Tibial artery (tissue), 4 donors: ENCODE data around the gene LPP.

Experiments
- DNase-seq, 2 donors: peaks; one replicate each; pipeline ENCODE4 v3.0.0-alpha.2; 2019
- H3K27ac ChIP-seq, 2 donors: fragments of 200-600 bp; sonication (generic) in 1 of 2; 1 replicate in 1 of 2; 2 replicates in 1 of 2; pipeline ENCODE4 v1.5.1; 2018 to 2019; ENCODE audit warnings: mild to moderate bottlenecking in 1 of 2
- H3K27me3 ChIP-seq, 2 donors: fragments of 200-600 bp; sonication (generic) in 1 of 2; one replicate each; pipeline versions ENCODE4 v1.5.1 to v1.6.0; 2016 to 2019
- H3K36me3 ChIP-seq, 3 donors: fragments of 200-600 bp; sonication (generic) in 2 of 3; one replicate each; pipeline ENCODE4 v1.5.1; 2016 to 2019; ENCODE audit warnings: mild to moderate bottlenecking in 2 of 3
- H3K4me1 ChIP-seq, 4 donors: fragments of 200-600 bp; sonication (generic) in 2 of 4; 1 replicate in 3 of 4; 2 replicates in 1 of 4; pipeline ENCODE4 v1.5.1; 2016 to 2019
- H3K4me3 ChIP-seq, 2 donors: fragments of 200-600 bp; sonication (generic) in 1 of 2; 1 replicate in 1 of 2; 2 replicates in 1 of 2; pipeline ENCODE4 v1.5.1; 2018 to 2019; ENCODE audit warnings: mild to moderate bottlenecking in 2 of 2
- H3K9me3 ChIP-seq, 3 donors: fragments of 200-600 bp; sonication (generic) in 1 of 3; one replicate each; pipeline ENCODE4 v1.5.1; 2016 to 2019
- CTCF ChIP-seq, 2 experiments: fragments of 200-600 bp in 1 of 2; fragments of 450-650 bp in 1 of 2; IDR thresholded peaks; one replicate each; pipeline ENCODE4 v1.5.1; 2017 to 2019; ENCODE audit warnings: antibody characterized with exemption in 2 of 2, mild to moderate bottlenecking in 1 of 2, moderate library complexity in 1 of 2
- intact Hi-C: fragments of 100-400 bp; cut with DNase I; formaldehyde crosslinking; loops from one replicate; pipeline ENCODE4 v1.15.0; 2023; ENCODE audit warnings: low total_unique reads

LPP gene

GRCh38 chr3:188468196-188468595 lies 314.2 kb downstream of the LPP start:
- no peaks in the 10 kb centered on the region for H3K9me3 ChIP-seq
- DNase-seq = no peak
- no peak for TF ChIP-seq CTCF (IDR thresholded peaks at IDR 0.05)
- H3K27me3 ChIP-seq = no peaks in the 10 kb centered on the region
- H3K36me3 ChIP-seq = no peaks in the 10 kb centered on the region
- H3K4me3 ChIP-seq = no peak overlapping the region
- peak overlapping the region; percentile 51 to 70 for H3K27ac ChIP-seq
- intact Hi-C loops = no loop called here
- peaks cover 0 to 89% (median 34%) of the 10 kb centered on the region in 4 donors for H3K4me1 ChIP-seq

GRCh38 chr3:188468662-188469061 lies 314.7 kb downstream of the LPP start:
- Histone ChIP-seq H3K4me1 (peaks cover 0 to 89% (median 34%) of the 10 kb centered on the region in 4 donors), H3K27me3 (no peaks in the 10 kb centered on the region), H3K9me3 (no peaks in the 10 kb centered on the region), H3K36me3 (no peaks in the 10 kb centered on the region), H3K4me3 (no peak overlapping the region), H3K27ac (peak overlapping the region; percentile 51 to 70)
- intact Hi-C loops = no loop called here
- DNase-seq = peak; percentile 78 to 89
- TF ChIP-seq CTCF (IDR thresholded peaks at IDR 0.05) = no peak

- intact Hi-C loops = no loop called here
- peak in 1 of 2 donors; percentile 53 for DNase-seq
- Histone ChIP-seq H3K4me1 (peaks cover 0 to 95% (median 34%) of the 10 kb centered on the region in 4 donors), H3K4me3 (no peak overlapping the region), H3K36me3 (no peaks in the 10 kb centered on the region), H3K27me3 (no peaks in the 10 kb centered on the region), H3K9me3 (no peaks in the 10 kb centered on the region), H3K27ac (peak overlapping the region; percentile 51 to 70)
- no peak for TF ChIP-seq CTCF (IDR thresholded peaks at IDR 0.05)
These were observed 315.4 kb downstream of the LPP start for GRCh38 chr3:188469228-188469885.

- H3K4me3 ChIP-seq = no peak overlapping the region
- no peak for DNase-seq
- H3K27ac ChIP-seq = peak overlapping the region; percentile 51 to 70
- no peaks in the 10 kb centered on the region for H3K9me3 ChIP-seq
- no peaks in the 10 kb centered on the region for H3K36me3 ChIP-seq
- no peaks in the 10 kb centered on the region for H3K27me3 ChIP-seq
- intact Hi-C loops = no loop called here
- H3K4me1 ChIP-seq = peaks cover 0 to 99% (median 34%) of the 10 kb centered on the region in 4 donors
- TF ChIP-seq CTCF (IDR thresholded peaks at IDR 0.05) = no peak
These were observed 316.7 kb downstream of the LPP start for GRCh38 chr3:188470508-188471130.

GRCh38 chr3:188471723-188472122 lies 317.8 kb downstream of the LPP start:
- no peak overlapping the region for H3K4me3 ChIP-seq
- no peaks in the 10 kb centered on the region for H3K27me3 ChIP-seq
- H3K27ac ChIP-seq = peak overlapping the region; percentile 51 to 70
- H3K4me1 ChIP-seq = peaks cover 0 to 97% (median 34%) of the 10 kb centered on the region in 4 donors
- DNase-seq = no peak
- H3K9me3 ChIP-seq = no peaks in the 10 kb centered on the region
- H3K36me3 ChIP-seq = no peaks in the 10 kb centered on the region
- intact Hi-C loops = no loop called here
- no peak for TF ChIP-seq CTCF (IDR thresholded peaks at IDR 0.05)
